AG08396 (cell line): ENCODE measurements around the gene EPS8L3.
A peak's percentile ranks its signal among the peaks of the same experiment; 100 is the strongest.

Source experiments
- DNase-seq: peaks from one replicate; pipeline ENCODE4 v3.0.0; 2012; ENCODE audit warnings: low spot score, mixed read lengths

EPS8L3 gene

GRCh38 chr1:109739738-109740614 is 23.7 kb downstream of the EPS8L3 start:
- DNase-seq = peak; percentile 96

- no peak for DNase-seq
Measured at GRCh38 chr1:109733236-109733870, 30.4 kb downstream of the EPS8L3 start.

DNA sequence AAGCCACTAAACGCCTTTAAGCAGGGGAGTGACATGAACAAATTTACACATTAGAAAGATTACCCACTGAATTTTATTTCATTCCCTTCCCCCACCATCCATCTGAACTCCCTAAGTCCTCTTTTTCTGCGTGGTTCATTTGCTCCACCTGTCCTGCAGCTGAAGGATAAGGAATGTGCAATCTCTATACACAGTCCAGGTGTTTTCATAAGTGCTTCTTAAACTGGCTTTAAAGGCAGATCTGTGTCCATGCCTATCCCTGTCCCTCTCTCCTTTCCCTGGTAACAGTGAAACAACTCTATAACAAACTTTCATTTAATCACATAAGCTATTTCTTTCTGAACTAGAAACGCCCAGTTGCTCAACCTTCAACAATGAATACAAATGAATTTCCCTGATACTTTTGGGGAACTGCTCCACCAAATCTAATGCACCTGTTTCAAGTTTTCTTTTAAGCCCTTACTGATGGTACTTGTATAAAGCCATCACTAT is 31.3 kb downstream of the EPS8L3 start:
- no peak for DNase-seq

DNA sequence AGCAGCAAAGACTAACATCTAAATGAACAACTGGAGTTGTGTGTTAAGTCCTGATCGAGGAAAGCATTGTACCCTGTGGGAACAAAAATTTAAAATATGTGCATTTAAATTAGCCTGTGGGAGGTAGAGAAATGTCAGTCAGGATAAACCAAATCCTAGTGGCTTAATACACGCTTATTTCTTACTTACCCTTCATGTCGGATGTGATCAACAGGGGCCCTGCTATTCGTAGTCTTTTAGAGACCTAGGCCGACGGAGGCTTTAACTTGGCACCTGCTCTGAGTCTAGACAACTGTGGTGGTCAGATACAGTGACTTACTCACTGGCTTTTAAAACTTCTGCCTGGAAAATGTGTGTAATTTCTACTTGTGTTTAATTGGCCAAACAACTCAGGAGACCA is 33.1 kb downstream of the EPS8L3 start:
- peak; percentile 1 for DNase-seq

GRCh38 chr1:109728870-109729269 is 34.9 kb downstream of the EPS8L3 start:
- no peak for DNase-seq

DNA sequence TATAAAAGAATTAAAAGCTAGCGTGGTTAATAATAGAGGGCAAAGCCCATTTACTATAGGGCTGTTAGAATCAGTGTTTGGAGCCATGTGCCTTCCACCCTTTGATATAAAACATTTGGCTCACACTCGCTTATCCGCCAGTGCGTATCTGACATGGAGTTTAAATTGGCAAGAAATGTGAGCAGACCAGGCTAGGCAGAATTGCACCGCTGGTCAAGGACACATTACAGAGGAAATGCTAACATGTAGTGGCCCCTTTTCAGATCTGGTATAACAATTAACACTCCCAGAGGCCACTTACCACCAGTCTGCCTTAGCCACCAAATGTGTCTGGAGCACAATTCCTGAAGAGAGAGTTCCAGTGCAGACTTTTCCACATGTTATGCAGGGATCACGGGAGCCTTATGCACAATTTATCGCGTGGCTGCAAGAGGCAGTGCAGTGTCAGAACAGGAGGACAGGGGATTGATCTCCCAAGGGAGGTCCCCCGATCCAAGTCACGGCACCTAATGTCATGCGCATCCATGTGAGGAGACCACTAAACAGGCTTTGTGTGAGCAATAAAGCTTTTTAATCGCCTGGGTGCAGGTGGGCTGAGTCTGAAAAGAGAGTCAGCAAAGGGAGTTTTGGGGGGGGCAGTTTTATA is 36.9 kb downstream of the EPS8L3 start:
- DNase-seq = no peak

DNA sequence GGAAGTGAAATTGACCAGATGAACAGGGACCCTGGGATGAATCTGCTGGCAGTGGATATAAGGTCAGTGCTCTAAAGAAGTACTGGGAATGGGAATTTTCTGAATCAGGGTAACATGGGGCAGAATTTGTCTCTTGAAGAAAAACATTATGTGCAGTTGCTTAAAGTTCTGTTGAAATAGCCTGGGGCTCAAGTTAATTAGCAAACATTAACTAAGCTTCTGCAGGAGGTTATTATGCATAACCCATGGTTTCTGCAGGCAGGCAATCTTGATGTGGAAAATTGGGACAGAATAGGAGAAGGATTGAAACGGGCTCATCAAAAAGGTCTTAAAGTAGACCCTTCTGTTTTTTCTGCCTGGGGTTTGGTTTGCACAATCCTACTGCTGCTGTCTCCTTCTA is 37.7 kb downstream of the EPS8L3 start:
- no peak for DNase-seq

GRCh38 chr1:109725510-109725909 is 38.2 kb downstream of the EPS8L3 start:
- no peak for DNase-seq

DNA sequence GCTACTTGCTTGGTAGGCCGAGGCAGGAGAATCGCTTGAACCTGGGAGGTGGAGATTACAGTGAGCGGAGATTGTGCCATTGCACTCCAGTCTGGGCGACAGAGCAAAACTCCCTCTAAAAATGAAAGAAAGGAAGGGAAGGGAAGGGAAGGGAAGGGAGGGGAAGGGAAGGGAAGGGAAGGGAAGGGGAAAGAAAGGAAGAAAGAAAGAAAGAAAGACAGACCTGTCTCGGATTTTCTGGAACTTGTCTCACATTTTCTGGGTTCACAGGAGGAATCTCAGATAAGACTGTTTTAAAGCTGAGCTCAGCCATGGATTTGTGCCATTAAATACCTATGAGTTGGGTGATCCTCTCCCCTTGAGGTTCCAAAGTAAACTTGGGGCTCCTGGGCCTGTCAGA is 38.8 kb downstream of the EPS8L3 start:
- no peak for DNase-seq

DNA sequence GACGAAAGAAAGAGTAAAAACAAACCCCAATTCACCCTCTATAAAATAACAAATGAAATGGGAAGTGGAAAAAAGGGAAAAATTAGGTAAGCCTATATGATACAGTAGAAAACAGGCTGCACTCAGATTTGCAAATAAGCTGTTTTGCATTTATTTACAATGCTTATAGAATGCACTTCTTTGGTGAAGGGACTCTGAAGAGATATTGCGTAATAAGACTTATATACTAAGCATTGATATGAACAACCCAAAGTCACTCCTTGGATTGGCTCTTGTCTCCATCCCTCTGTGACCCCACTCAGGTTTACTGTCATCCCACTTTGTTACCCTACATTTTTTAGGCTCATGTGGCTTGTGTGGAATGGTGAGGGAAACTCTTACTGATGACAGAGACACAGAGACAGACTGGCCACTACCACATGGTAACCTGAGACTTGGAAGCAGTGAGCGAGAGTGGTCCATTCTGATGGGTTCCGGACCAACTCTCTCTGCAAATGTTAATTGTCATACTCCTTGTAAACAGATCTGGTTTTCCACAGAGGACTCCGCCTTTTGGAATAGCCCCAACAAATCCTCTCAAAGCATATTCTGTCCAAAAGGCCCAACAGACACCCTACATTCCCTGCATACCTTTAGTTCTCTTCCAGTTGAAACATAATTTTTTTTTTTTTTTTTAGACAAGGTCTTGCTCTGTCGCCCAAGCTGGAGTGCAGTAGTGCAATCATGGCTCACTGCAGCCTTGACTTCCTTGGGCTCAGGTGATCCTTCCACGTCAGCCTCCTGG is 40.6 kb downstream of the EPS8L3 start:
- DNase-seq = peak; percentile 46

DNA sequence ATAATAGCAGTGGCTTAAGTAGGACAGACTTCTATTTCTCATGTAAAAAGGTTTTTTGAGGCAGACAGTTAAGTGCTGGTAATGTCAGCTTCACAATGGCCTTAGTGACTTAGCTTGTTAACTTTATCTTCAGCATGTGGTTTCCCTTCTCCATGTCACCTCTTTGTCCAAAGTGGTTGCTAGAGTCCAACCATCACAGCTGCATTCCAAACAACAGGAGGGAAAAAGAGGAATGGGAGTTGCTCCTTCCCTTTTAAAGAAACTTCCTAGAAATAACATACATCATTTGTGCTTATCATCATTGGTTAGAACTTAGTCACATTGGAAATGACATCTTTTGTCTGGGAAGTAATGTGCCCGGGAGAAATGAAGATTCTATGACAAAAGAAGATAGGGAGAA is 41.8 kb downstream of the EPS8L3 start:
- no peak for DNase-seq

DNA sequence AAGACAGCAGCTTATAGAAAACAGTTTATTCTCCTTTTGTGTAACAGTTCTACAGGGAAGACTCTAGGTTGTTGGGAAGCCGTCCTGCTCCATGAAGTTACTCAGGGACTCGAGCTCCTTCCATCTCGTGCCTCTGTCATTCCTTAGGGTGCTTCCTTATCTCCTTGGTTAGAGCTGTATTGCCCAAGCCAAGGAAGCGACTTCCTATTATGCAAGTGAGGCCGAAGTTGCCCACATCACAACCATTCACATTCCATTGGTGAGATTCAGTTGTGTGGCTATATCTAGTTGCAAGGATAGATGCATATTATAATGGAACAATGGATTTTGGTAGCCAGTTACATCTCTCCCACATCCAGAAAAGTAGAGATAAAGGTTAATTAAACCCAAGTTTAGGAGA is 42.7 kb downstream of the EPS8L3 start:
- no peak for DNase-seq

GRCh38 chr1:109719337-109719837 is 44.3 kb downstream of the EPS8L3 start:
- DNase-seq = no peak

GRCh38 chr1:109718495-109718894 is 45.2 kb downstream of the EPS8L3 start:
- no peak for DNase-seq

DNA sequence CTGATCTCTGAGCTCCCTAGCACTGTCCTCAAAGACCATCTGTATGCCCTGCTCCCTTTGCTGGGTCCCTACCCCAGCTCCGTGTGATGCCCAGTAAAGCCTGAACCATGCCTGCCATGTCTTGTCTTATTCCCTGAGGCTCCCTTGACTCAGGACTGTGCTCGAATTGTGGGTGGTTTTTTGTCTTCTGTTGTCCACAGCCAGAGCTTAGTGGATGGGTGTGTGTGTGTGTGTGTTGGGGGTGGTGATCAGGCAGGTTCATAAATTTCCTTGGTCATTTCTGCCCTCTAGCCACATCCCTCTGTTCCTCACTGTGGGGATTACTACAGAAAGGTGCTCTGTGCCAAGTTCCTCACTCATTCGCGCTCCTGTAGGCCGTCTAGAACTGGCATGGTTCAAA is 46.0 kb downstream of the EPS8L3 start:
- no peak for DNase-seq

DNA sequence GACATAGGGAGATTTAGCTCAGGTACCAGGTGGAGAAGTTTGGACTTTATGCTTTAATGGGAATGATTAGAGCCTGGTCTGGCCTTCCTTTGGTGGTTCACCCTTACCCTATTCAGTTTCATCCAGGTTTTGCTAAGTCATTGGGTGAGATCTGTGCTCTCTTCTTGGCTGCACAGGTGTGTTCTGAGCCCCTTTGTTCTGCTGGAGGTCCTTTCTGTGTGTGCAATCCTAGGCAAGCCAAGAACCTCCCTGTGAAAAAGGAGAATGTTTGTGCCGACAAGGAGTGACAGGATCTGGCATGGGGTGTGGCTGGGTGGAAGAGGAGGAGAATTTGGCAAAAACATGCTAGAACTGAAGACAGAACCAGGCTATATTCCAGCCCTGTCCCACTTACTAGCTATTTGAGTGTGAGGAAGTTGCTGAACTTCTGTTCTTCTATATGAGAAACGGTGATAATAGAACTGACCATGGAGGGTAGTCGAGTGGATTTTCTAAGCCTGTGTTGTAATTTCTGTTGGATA is 47.1 kb downstream of the EPS8L3 start:
- DNase-seq = no peak

GRCh38 chr1:109716121-109716520 is 47.6 kb downstream of the EPS8L3 start:
- no peak for DNase-seq

DNA sequence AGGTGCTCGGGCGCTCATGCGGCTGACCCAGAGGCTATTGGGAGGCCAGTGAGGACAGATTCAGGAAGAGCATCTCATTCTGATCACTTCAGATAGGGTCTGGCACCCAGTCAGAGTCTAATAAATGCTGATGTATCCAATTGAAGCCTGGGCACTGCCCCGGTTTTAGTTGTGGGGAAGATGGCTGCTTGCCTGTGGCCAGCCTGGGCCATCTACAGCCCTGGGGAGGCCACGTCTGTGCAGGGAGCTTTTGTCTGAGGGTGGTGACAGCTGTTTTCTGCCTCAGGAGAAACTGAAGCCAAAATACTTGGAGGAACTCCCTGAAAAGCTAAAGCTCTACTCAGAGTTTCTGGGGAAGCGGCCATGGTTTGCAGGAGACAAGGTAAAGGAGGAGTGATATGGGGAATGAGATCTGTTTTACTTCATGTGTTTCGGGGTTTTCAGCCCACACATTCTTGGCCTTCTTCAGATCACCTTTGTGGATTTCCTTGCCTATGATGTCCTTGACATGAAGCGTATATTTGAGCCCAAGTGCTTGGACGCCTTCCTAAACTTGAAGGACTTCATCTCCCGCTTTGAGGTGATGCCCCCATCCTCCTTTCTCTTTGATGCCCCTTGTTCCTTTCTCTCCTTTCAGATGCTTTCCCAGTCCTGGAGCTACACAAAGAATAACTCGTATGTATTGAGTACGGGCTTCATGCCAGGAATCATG is 48.9 kb downstream of the EPS8L3 start:
- peak; percentile 0 for DNase-seq

DNA sequence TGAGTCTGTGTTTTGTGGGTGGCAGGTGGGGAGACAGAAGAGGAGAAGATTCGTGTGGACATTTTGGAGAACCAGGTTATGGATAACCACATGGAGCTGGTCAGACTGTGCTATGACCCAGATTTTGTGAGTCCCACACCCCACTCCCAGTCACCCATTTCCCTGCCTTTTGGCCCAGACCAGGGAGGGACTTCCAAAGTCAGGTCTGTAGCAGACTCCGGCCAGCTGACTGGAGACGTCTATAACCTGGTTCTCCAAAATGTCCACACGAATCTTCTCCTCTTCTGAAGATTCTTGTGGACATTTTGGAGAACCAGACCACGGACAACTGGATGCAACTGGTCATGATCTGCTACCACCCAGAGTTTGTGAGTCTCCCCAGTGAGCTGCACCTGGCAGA is 50.1 kb downstream of the EPS8L3 start:
- DNase-seq = peak; percentile 0

- DNase-seq = peak; percentile 2
Measured at GRCh38 chr1:109712321-109712864, 51.3 kb downstream of the EPS8L3 start.
